H1 (cell line): ENCODE measurements around the gene MAPKAP1.

Experiments
- CBX5 ChIP-seq: fragments of 300-800, 300-1000 bp; sonication (generic); IDR thresholded peaks from 2 replicates; pipeline ENCODE4 v1.7.1; 2016; ENCODE audit warnings: antibody characterized with exemption, low read length, low read depth
- EP300 ChIP-seq, 2 experiments: IDR thresholded peaks; 1 replicate in 1 of 2; 2 replicates in 1 of 2; pipeline ENCODE4 v1.6.1; 2011 to 2012; ENCODE audit warnings: low read depth in 2 of 2, low read length in 2 of 2, mild to moderate bottlenecking in 2 of 2, borderline replicate concordance in 1 of 2, inconsistent platforms in 1 of 2, moderate library complexity in 1 of 2
- NRF1 ChIP-seq: IDR thresholded peaks from 2 replicates; pipeline ENCODE4 v1.6.1; 2011; ENCODE audit warnings: mild to moderate bottlenecking, low read depth, low read length, improper control_type of control experiment
- POLR2A ChIP-seq, 2 experiments: IDR thresholded peaks; 1 replicate in 1 of 2; 2 replicates in 1 of 2; pipeline ENCODE4 v1.6.1; 2011; ENCODE audit warnings: low read depth in 2 of 2, low read length in 2 of 2, mild to moderate bottlenecking in 2 of 2; ENCODE audit errors: control extremely low read depth in 1 of 2
- POLR2AphosphoS5 ChIP-seq: IDR thresholded peaks from 2 replicates; pipeline ENCODE4 v1.6.1; 2011; ENCODE audit warnings: low read depth, low read length
- RAD21 ChIP-seq, 2 experiments: IDR thresholded peaks in 1 of 2; conservative IDR thresholded peaks in 1 of 2; 2 replicates each; pipeline ENCODE4 v1.6.1; 2011; ENCODE audit warnings: low read depth in 2 of 2, low read length in 2 of 2, improper control_type of control experiment in 1 of 2, inconsistent platforms in 1 of 2, mild to moderate bottlenecking in 1 of 2, moderate library complexity in 1 of 2
- SP1 ChIP-seq: IDR thresholded peaks from 2 replicates; pipeline ENCODE4 v1.6.1; 2011; ENCODE audit warnings: low read depth, low read length
- TAF1 ChIP-seq: IDR thresholded peaks from 2 replicates; pipeline ENCODE4 v1.6.1; 2011; ENCODE audit warnings: mild to moderate bottlenecking, low read depth, low read length
- TF ChIP-seq, protein P1 (sequence below), 3 experiments: IDR thresholded peaks; 1 replicate in 2 of 3; 2 replicates in 1 of 3; pipeline versions ENCODE4 v1.5.1 to v1.6.1; 2011; ENCODE audit warnings: low read length in 3 of 3, mild to moderate bottlenecking in 3 of 3, inconsistent platforms in 2 of 3, low read depth in 1 of 3, moderate library complexity in 1 of 3; ENCODE audit not compliant: insufficient read depth in 1 of 3; ENCODE audit errors: control extremely low read depth in 1 of 3

GRCh38 chr9:125629446-125629845 lies 77.6 kb downstream of the MAPKAP1 start:
- TF ChIP-seq TAF1 (no peak), RAD21 (IDR thresholded peaks at IDR 0.05 in 1 of 2, conservative IDR thresholded peaks at IDR 0.05 in 1 of 2; ENCODE audit: low read depth in 2 of 2, low read length in 2 of 2) (no peak), EP300 (IDR thresholded peaks at IDR 0.05; ENCODE audit: borderline replicate concordance in 1 of 2, low read depth in 2 of 2, low read length in 2 of 2) (no peak), POLR2AphosphoS5 (no peak), CBX5 (no peak), POLR2A (IDR thresholded peaks at IDR 0.05; ENCODE audit: control extremely low read depth in 1 of 2, low read depth in 2 of 2, low read length in 2 of 2) (no peak), NRF1 (no peak), SP1 (no peak)
- TF ChIP-seq, protein P1, sequence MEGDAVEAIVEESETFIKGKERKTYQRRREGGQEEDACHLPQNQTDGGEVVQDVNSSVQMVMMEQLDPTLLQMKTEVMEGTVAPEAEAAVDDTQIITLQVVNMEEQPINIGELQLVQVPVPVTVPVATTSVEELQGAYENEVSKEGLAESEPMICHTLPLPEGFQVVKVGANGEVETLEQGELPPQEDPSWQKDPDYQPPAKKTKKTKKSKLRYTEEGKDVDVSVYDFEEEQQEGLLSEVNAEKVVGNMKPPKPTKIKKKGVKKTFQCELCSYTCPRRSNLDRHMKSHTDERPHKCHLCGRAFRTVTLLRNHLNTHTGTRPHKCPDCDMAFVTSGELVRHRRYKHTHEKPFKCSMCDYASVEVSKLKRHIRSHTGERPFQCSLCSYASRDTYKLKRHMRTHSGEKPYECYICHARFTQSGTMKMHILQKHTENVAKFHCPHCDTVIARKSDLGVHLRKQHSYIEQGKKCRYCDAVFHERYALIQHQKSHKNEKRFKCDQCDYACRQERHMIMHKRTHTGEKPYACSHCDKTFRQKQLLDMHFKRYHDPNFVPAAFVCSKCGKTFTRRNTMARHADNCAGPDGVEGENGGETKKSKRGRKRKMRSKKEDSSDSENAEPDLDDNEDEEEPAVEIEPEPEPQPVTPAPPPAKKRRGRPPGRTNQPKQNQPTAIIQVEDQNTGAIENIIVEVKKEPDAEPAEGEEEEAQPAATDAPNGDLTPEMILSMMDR (IDR thresholded peaks at IDR 0.05; ENCODE audit: control extremely low read depth in 1 of 3, insufficient read depth in 1 of 3, low read depth in 1 of 3, low read length in 3 of 3) = no peak
